ENCODE data around the gene OBSCN. TPM values are rescaled to one million over a fixed set of nuclear protein-coding genes. Genes with fewer than 3 reads are reported as not detected.
"Not testable (repeated sequence)": the region's sequence is repeated elsewhere in the genome, so short reads cannot be mapped to it uniquely, and the experiment has no call there.

OBSCN gene
- polyA plus RNA-seq, 6 donors from 2014 or later: 0.78 to 2.5 (median 1.5) TPM

GRCh38 chr1:228264090-228264829 is 56.4 kb downstream of the OBSCN start:
- Mint-ChIP-seq H3K27me3 (no peaks in the 10 kb centered on the region), H3K4me3 (no peak overlapping the region), H3K27ac (no peak overlapping the region), H3K9me3 (peaks cover 0 to 16% (median 7%) of the 10 kb centered on the region in 7 donors), H3K4me1 (no peaks in the 10 kb centered on the region), H3K36me3 (peaks cover 7 to 13% of the 10 kb centered on the region in 2 donors)
- ATAC-seq (ENCODE audit: low read depth in 2 of 2) (no peak), DNase-seq (no peak)

GRCh38 chr1:228265167-228265566 is 57.3 kb downstream of the OBSCN start:
- Mint-ChIP-seq H3K4me3 (no peak overlapping the region), H3K9me3 (peaks cover 0 to 16% (median 7%) of the 10 kb centered on the region in 7 donors), H3K27me3 (no peaks in the 10 kb centered on the region), H3K4me1 (no peaks in the 10 kb centered on the region), H3K36me3 (peaks cover 7 to 13% of the 10 kb centered on the region in 2 donors), H3K27ac (no peak overlapping the region)
- DNase-seq (no peak), ATAC-seq (ENCODE audit: low read depth in 2 of 2) (no peak)

GRCh38 chr1:228267962-228268880 is 60.4 kb downstream of the OBSCN start:
- ATAC-seq (ENCODE audit: low read depth in 2 of 2) (no peak), DNase-seq (no peak)
- peaks cover 3 to 6% (median 3%) of the 10 kb centered on the region in 3 donors for H3K4me1 Mint-ChIP-seq
- H3K4me3 Mint-ChIP-seq: no peak overlapping the region
- peaks cover under 1 to 9% of the 10 kb centered on the region in 2 donors for H3K36me3 Mint-ChIP-seq
- no peaks in the 10 kb centered on the region for H3K9me3 Mint-ChIP-seq
- H3K27me3 Mint-ChIP-seq: no peaks in the 10 kb centered on the region
- H3K27ac Mint-ChIP-seq: peak overlapping the region in 2 of 6 donors; percentile 44 to 69

- H3K27ac Mint-ChIP-seq: no peak overlapping the region
Measured at GRCh38 chr1:228268881-228269265, 61.0 kb downstream of the OBSCN start.

GRCh38 chr1:228269431-228269830 is 61.6 kb downstream of the OBSCN start:
- H3K27me3 Mint-ChIP-seq, H3K9me3 Mint-ChIP-seq, H3K4me3 Mint-ChIP-seq, H3K27ac Mint-ChIP-seq, H3K36me3 Mint-ChIP-seq, DNase-seq: not testable (repeated sequence)
- peaks cover 5 to 14% (median 6%) of the 10 kb centered on the region in 3 donors for H3K4me1 Mint-ChIP-seq
- peak; percentile 56 to 77 for ATAC-seq (ENCODE audit: low read depth in 2 of 2)

More at GRCh38 chr1:228268881-228269265, 61.0 kb downstream of the OBSCN start:
- peaks cover 3 to 8% (median 3%) of the 10 kb centered on the region in 3 donors for H3K4me1 Mint-ChIP-seq
- DNase-seq (no peak), ATAC-seq (ENCODE audit: low read depth in 2 of 2) (no peak)
- no peaks in the 10 kb centered on the region for H3K27me3 Mint-ChIP-seq
- no peaks in the 10 kb centered on the region for H3K9me3 Mint-ChIP-seq
- no peak overlapping the region for H3K4me3 Mint-ChIP-seq
- peaks cover 0 to 9% of the 10 kb centered on the region in 2 donors for H3K36me3 Mint-ChIP-seq

- ATAC-seq (ENCODE audit: low read depth in 2 of 2) (no peak), DNase-seq (no peak)
- Mint-ChIP-seq H3K9me3 (no peaks in the 10 kb centered on the region), H3K36me3 (peaks cover 0 to 6% of the 10 kb centered on the region in 2 donors), H3K27me3 (no peaks in the 10 kb centered on the region), H3K27ac (no peak overlapping the region), H3K4me3 (no peak overlapping the region), H3K4me1 (peaks cover 10 to 20% (median 10%) of the 10 kb centered on the region in 3 donors)
Measured at GRCh38 chr1:228270032-228270431, 62.2 kb downstream of the OBSCN start.

- peak overlapping the region in 2 of 8 donors; percentile 50 to 65 for H3K4me3 Mint-ChIP-seq
- DNase-seq: no peak
- no peak for ATAC-seq (ENCODE audit: low read depth in 2 of 2)
- H3K36me3 Mint-ChIP-seq: peaks cover 0 to 6% of the 10 kb centered on the region in 2 donors
- peaks cover 12 to 28% (median 19%) of the 10 kb centered on the region in 3 donors for H3K4me1 Mint-ChIP-seq
- H3K9me3 Mint-ChIP-seq: no peaks in the 10 kb centered on the region
- H3K27ac Mint-ChIP-seq: peak overlapping the region in 2 of 6 donors; percentile 10 to 62
- H3K27me3 Mint-ChIP-seq: no peaks in the 10 kb centered on the region
Measured at GRCh38 chr1:228271701-228272251, 63.9 kb downstream of the OBSCN start.

- DNase-seq (no peak), ATAC-seq (ENCODE audit: low read depth in 2 of 2) (no peak)
- Mint-ChIP-seq H3K4me3 (peak overlapping the region in 1 of 8 donors; percentile 6), H3K9me3 (no peaks in the 10 kb centered on the region), H3K27ac (no peak overlapping the region), H3K4me1 (peaks cover 12 to 28% (median 19%) of the 10 kb centered on the region in 3 donors), H3K36me3 (peaks cover 0 to 2% of the 10 kb centered on the region in 2 donors), H3K27me3 (no peaks in the 10 kb centered on the region)
Measured at GRCh38 chr1:228272331-228272791, 64.5 kb downstream of the OBSCN start.

GRCh38 chr1:228272831-228273571 is 65.2 kb downstream of the OBSCN start:
- H3K9me3 Mint-ChIP-seq: no peaks in the 10 kb centered on the region
- no peak for DNase-seq

GRCh38 chr1:228273720-228274451 is 66.0 kb downstream of the OBSCN start:
- peak overlapping the region in 2 of 6 donors; percentile 30 to 61 for H3K27ac Mint-ChIP-seq

More at GRCh38 chr1:228272831-228273571, 65.2 kb downstream of the OBSCN start:
- Mint-ChIP-seq H3K27me3 (no peaks in the 10 kb centered on the region), H3K36me3 (no peaks in the 10 kb centered on the region), H3K27ac (peak overlapping the region in 1 of 6 donors; percentile 79), H3K4me3 (peak overlapping the region in 3 of 8 donors; percentile 6 to 65 (median 12)), H3K4me1 (peaks cover 12 to 28% (median 19%) of the 10 kb centered on the region in 3 donors)
- ATAC-seq (ENCODE audit: low read depth in 2 of 2): no peak

GRCh38 chr1:228274452-228275178 is 66.8 kb downstream of the OBSCN start:
- H3K4me3 Mint-ChIP-seq: peak overlapping the region; percentile 81 to 91 (median 85)
- peak overlapping the region in 3 of 6 donors; percentile 61 to 96 (median 64) for H3K27ac Mint-ChIP-seq
- ATAC-seq (ENCODE audit: low read depth in 2 of 2) (no peak), DNase-seq (no peak)
- no peaks in the 10 kb centered on the region for H3K36me3 Mint-ChIP-seq
- H3K27me3 Mint-ChIP-seq: no peaks in the 10 kb centered on the region
- peaks cover 12 to 28% (median 19%) of the 10 kb centered on the region in 3 donors for H3K4me1 Mint-ChIP-seq
- H3K9me3 Mint-ChIP-seq: no peaks in the 10 kb centered on the region

More at GRCh38 chr1:228273720-228274451, 66.0 kb downstream of the OBSCN start:
- DNase-seq (no peak), ATAC-seq (ENCODE audit: low read depth in 2 of 2) (no peak)
- Mint-ChIP-seq H3K36me3 (no peaks in the 10 kb centered on the region), H3K4me1 (peaks cover 12 to 28% (median 19%) of the 10 kb centered on the region in 3 donors), H3K9me3 (no peaks in the 10 kb centered on the region), H3K4me3 (peak overlapping the region in 4 of 8 donors; percentile 47 to 84 (median 76)), H3K27me3 (no peaks in the 10 kb centered on the region)

- Mint-ChIP-seq H3K4me1 (peaks cover 12 to 28% (median 19%) of the 10 kb centered on the region in 3 donors), H3K4me3 (peak overlapping the region; percentile 81 to 91 (median 85)), H3K27ac (peak overlapping the region in 4 of 6 donors; percentile 61 to 96 (median 70)), H3K27me3 (no peaks in the 10 kb centered on the region), H3K36me3 (no peaks in the 10 kb centered on the region), H3K9me3 (no peaks in the 10 kb centered on the region)
- ATAC-seq (ENCODE audit: low read depth in 2 of 2) (peak in 1 of 2 donors; percentile 15), DNase-seq (no peak)
Measured at GRCh38 chr1:228275179-228275429, 67.3 kb downstream of the OBSCN start.
